WTC11 (cell line): ENCODE results near the gene CYB5B. TPM values are rescaled to one million over a fixed set of nuclear protein-coding genes. Genes with fewer than 3 reads are reported as not detected.

Experiments used
- ATAC-seq: fragments of 200-7000 bp; cut with Tn5 transposase; 2 replicates; pipeline ENCODE4 v1.10.0; 2021; ENCODE audit warnings: mild to moderate bottlenecking, moderate library complexity
- CTCF ChIA-PET: fragments of 300-600 bp; sonication (Branson Sonifier 250); formaldehyde crosslinking; loops from one replicate; lab custom pipeline; 2021; ENCODE audit warnings: antibody characterized with exemption; lab: Charles Lee
- POLR2A ChIA-PET: fragments of 350-600 bp; sonication (Branson Sonifier 250); formaldehyde crosslinking; loops from one replicate; lab custom pipeline; 2021; ENCODE audit warnings: antibody characterized with exemption; lab: Charles Lee
- DNase-seq: peaks from one replicate; pipeline ENCODE4 v3.0.0; 2021; ENCODE audit warnings: low spot score
- H3K27ac Mint-ChIP-seq: 2 replicates; pipeline ENCODE4 v1.8.0; 2021; ENCODE audit warnings: mixed read lengths
- H3K27me3 Mint-ChIP-seq: 2 replicates; pipeline ENCODE4 v1.8.0; 2021; ENCODE audit warnings: low read depth, mild to moderate bottlenecking, moderate library complexity, mixed read lengths
- H3K36me3 Mint-ChIP-seq: 2 replicates; pipeline ENCODE4 v1.8.0; 2021; ENCODE audit warnings: mixed read lengths
- H3K4me1 Mint-ChIP-seq: 2 replicates; pipeline ENCODE4 v1.8.0; 2022; ENCODE audit warnings: mixed read lengths
- H3K4me3 Mint-ChIP-seq: 2 replicates; pipeline ENCODE4 v1.8.0; 2021; ENCODE audit warnings: mild to moderate bottlenecking, moderate library complexity, mixed read lengths
- H3K9me3 Mint-ChIP-seq: 2 replicates; pipeline ENCODE4 v1.8.0; 2021; ENCODE audit warnings: mixed read lengths
- ELF4 ChIP-seq: sonication (generic); formaldehyde crosslinking; IDR thresholded peaks from 2 replicates; pipeline ENCODE4 v1.8.1; 2022; ENCODE audit warnings: low read depth, mild to moderate bottlenecking, moderate library complexity, missing genetic modification reagents
- EMX1 ChIP-seq: fragments of 250-450 bp; sonication (Bioruptor Pico); IDR thresholded peaks from 2 replicates; pipeline ENCODE4 v1.8.0; 2021; ENCODE audit warnings: mild to moderate bottlenecking
- ESRRA ChIP-seq: sonication (generic); formaldehyde crosslinking; IDR thresholded peaks from 2 replicates; pipeline ENCODE4 v1.8.1; 2022; ENCODE audit warnings: mild to moderate bottlenecking, missing genetic modification reagents, borderline replicate concordance
- GABPB1 ChIP-seq: sonication (generic); formaldehyde crosslinking; IDR thresholded peaks from 2 replicates; pipeline ENCODE4 v1.8.1; 2023; ENCODE audit warnings: mild to moderate bottlenecking, missing genetic modification reagents
- JAZF1 ChIP-seq: fragments of 250-450 bp; sonication (Bioruptor Pico); IDR thresholded peaks from 2 replicates; pipeline ENCODE4 v1.9.0; 2021; ENCODE audit warnings: moderate library complexity, mild to moderate bottlenecking, inconsistent platforms
- NFATC4 ChIP-seq: fragments of 250-450 bp; sonication (Bioruptor Pico); IDR thresholded peaks from 2 replicates; pipeline ENCODE4 v1.9.0; 2021; ENCODE audit warnings: mild to moderate bottlenecking
- NR2C2 ChIP-seq: sonication (generic); formaldehyde crosslinking; IDR thresholded peaks from 2 replicates; pipeline ENCODE4 v1.8.0; 2022; ENCODE audit warnings: mild to moderate bottlenecking, missing genetic modification reagents
- RELA ChIP-seq: sonication (generic); formaldehyde crosslinking; IDR thresholded peaks from 2 replicates; pipeline ENCODE4 v1.8.1; 2022; ENCODE audit warnings: missing genetic modification reagents, mild to moderate bottlenecking, borderline replicate concordance
- USF1 ChIP-seq: sonication (generic); formaldehyde crosslinking; IDR thresholded peaks from 2 replicates; pipeline ENCODE4 v1.8.0; 2022; ENCODE audit warnings: mild to moderate bottlenecking, missing genetic modification reagents
- USF2 ChIP-seq: sonication (generic); formaldehyde crosslinking; IDR thresholded peaks from 2 replicates; pipeline ENCODE4 v1.8.1; 2023; ENCODE audit warnings: mild to moderate bottlenecking, missing genetic modification reagents, moderate library complexity
- ZNF219 ChIP-seq: sonication (generic); formaldehyde crosslinking; IDR thresholded peaks from 2 replicates; pipeline ENCODE4 v1.8.0; 2023; ENCODE audit warnings: missing genetic modification reagents, mild to moderate bottlenecking, borderline replicate concordance
- ZNF263 ChIP-seq: sonication (generic); formaldehyde crosslinking; IDR thresholded peaks from 2 replicates; pipeline ENCODE4 v1.8.1; 2022; ENCODE audit warnings: low read depth, mild to moderate bottlenecking, moderate library complexity, missing genetic modification reagents
- ZNF317 ChIP-seq: sonication (generic); formaldehyde crosslinking; IDR thresholded peaks from 2 replicates; pipeline ENCODE4 v1.8.1; 2023; ENCODE audit warnings: low read depth, mild to moderate bottlenecking, moderate library complexity, missing genetic modification reagents, borderline replicate concordance
- ZNF416 ChIP-seq: fragments of 250-450 bp; sonication (Bioruptor Pico); IDR thresholded peaks from 2 replicates; pipeline ENCODE4 v1.9.0; 2021; ENCODE audit warnings: mild to moderate bottlenecking, inconsistent platforms
- total RNA-seq: library from RNA; stranded (reverse); gene quantifications from 3 replicates; pipeline ENCODE4 v1.2.3, GENCODE V29; 2021
- TF ChIP-seq, protein P1 (sequence below): sonication (generic); formaldehyde crosslinking; conservative IDR thresholded peaks from 2 replicates; pipeline ENCODE4 v1.8.1; 2023; ENCODE audit warnings: mild to moderate bottlenecking, low read depth, missing genetic modification reagents, moderate library complexity
- TF ChIP-seq, protein P2 (sequence below): sonication (generic); formaldehyde crosslinking; IDR thresholded peaks from 2 replicates; pipeline ENCODE4 v1.8.1; 2023; ENCODE audit warnings: mild to moderate bottlenecking, missing genetic modification reagents, borderline replicate concordance
- TF ChIP-seq, protein P3 (sequence below): fragments of 250-450 bp; sonication (Bioruptor Pico); IDR thresholded peaks from 2 replicates; pipeline ENCODE4 v1.9.0; 2021; ENCODE audit warnings: mild to moderate bottlenecking

Gene CYB5B
- total RNA-seq, 1 experiment from 2014 or later: 109 TPM

- TF ChIP-seq GABPB1 (peak; percentile 22; the same call in 1 of the 2 replicates), ELF4 (no peak), ZNF219 (CRISPR knock-in tag) (no peak), NFATC4 (CRISPR knock-in tag) (no peak), ZNF263 (CRISPR knock-in tag) (no peak)
- TF ChIP-seq, all 79 proteins: peak for 1
- ChIA-PET CTCF (interaction anchor here (1.5 kb wide), 1 partner anchor 106 kb away, joined by 3 read pairs; no protein-coding TSS in a partner anchor), POLR2A (no interaction called here)
- Mint-ChIP-seq H3K4me1 (peaks cover 19% of the 10 kb centered on the region), H3K4me3 (no peak overlapping the region), H3K36me3 (no peaks in the 10 kb centered on the region), H3K27ac (peak overlapping the region; percentile 78), H3K9me3 (no peaks in the 10 kb centered on the region), H3K27me3 (no peaks in the 10 kb centered on the region)
- DNase-seq: no peak
- no peak for ATAC-seq
Measured at GRCh38 chr16:69501956-69502745, 77.7 kb downstream of the CYB5B start.

GRCh38 chr16:69503244-69503643, 78.8 kb downstream of the CYB5B start:
- TF ChIP-seq ZNF317 (CRISPR knock-in tag): no peak
- TF ChIP-seq, protein P1, sequence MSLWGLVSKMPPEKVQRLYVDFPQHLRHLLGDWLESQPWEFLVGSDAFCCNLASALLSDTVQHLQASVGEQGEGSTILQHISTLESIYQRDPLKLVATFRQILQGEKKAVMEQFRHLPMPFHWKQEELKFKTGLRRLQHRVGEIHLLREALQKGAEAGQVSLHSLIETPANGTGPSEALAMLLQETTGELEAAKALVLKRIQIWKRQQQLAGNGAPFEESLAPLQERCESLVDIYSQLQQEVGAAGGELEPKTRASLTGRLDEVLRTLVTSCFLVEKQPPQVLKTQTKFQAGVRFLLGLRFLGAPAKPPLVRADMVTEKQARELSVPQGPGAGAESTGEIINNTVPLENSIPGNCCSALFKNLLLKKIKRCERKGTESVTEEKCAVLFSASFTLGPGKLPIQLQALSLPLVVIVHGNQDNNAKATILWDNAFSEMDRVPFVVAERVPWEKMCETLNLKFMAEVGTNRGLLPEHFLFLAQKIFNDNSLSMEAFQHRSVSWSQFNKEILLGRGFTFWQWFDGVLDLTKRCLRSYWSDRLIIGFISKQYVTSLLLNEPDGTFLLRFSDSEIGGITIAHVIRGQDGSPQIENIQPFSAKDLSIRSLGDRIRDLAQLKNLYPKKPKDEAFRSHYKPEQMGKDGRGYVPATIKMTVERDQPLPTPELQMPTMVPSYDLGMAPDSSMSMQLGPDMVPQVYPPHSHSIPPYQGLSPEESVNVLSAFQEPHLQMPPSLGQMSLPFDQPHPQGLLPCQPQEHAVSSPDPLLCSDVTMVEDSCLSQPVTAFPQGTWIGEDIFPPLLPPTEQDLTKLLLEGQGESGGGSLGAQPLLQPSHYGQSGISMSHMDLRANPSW (CRISPR knock-in tag): no peak
- no peak for TF ChIP-seq USF1 (CRISPR knock-in tag)
- no peak for TF ChIP-seq ESRRA
- TF ChIP-seq NR2C2 (CRISPR knock-in tag): no peak
- TF ChIP-seq, protein P2, sequence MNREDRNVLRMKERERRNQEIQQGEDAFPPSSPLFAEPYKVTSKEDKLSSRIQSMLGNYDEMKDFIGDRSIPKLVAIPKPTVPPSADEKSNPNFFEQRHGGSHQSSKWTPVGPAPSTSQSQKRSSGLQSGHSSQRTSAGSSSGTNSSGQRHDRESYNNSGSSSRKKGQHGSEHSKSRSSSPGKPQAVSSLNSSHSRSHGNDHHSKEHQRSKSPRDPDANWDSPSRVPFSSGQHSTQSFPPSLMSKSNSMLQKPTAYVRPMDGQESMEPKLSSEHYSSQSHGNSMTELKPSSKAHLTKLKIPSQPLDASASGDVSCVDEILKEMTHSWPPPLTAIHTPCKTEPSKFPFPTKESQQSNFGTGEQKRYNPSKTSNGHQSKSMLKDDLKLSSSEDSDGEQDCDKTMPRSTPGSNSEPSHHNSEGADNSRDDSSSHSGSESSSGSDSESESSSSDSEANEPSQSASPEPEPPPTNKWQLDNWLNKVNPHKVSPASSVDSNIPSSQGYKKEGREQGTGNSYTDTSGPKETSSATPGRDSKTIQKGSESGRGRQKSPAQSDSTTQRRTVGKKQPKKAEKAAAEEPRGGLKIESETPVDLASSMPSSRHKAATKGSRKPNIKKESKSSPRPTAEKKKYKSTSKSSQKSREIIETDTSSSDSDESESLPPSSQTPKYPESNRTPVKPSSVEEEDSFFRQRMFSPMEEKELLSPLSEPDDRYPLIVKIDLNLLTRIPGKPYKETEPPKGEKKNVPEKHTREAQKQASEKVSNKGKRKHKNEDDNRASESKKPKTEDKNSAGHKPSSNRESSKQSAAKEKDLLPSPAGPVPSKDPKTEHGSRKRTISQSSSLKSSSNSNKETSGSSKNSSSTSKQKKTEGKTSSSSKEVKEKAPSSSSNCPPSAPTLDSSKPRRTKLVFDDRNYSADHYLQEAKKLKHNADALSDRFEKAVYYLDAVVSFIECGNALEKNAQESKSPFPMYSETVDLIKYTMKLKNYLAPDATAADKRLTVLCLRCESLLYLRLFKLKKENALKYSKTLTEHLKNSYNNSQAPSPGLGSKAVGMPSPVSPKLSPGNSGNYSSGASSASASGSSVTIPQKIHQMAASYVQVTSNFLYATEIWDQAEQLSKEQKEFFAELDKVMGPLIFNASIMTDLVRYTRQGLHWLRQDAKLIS: no peak
- TF ChIP-seq, protein P3, sequence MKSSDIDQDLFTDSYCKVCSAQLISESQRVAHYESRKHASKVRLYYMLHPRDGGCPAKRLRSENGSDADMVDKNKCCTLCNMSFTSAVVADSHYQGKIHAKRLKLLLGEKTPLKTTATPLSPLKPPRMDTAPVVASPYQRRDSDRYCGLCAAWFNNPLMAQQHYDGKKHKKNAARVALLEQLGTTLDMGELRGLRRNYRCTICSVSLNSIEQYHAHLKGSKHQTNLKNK: no peak
- TF ChIP-seq EMX1 (CRISPR knock-in tag): no peak
- TF ChIP-seq USF2 (CRISPR knock-in tag): no peak
- no peak for TF ChIP-seq JAZF1 (CRISPR knock-in tag)
- no peak for TF ChIP-seq ZNF416 (CRISPR knock-in tag)
- no peak for TF ChIP-seq ZNF219 (CRISPR knock-in tag)
- no peak for TF ChIP-seq RELA (CRISPR knock-in tag)
- no peak for ATAC-seq
- ChIA-PET CTCF (interaction anchor here (1.1 to 1.5 kb wide), 2 partner anchors 8 to 107 kb away, joined by 3 read pairs; no protein-coding TSS in a partner anchor), POLR2A (no interaction called here)
- Mint-ChIP-seq H3K27ac (no peak overlapping the region), H3K4me1 (peaks cover 12% of the 10 kb centered on the region), H3K9me3 (no peaks in the 10 kb centered on the region), H3K4me3 (no peak overlapping the region), H3K36me3 (no peaks in the 10 kb centered on the region), H3K27me3 (no peaks in the 10 kb centered on the region)
- DNase-seq: no peak
